GM23338 (cell line): ENCODE data around the gene TBC1D3B. TPM values are rescaled to one million over a fixed set of nuclear protein-coding genes. Genes with fewer than 3 reads are reported as not detected.

Experiments
- ATAC-seq: fragments of 200-7000 bp; cut with Tn5 transposase; 3 replicates; pipeline ENCODE4 v1.9.1; 2020
- DNase-seq: peaks from one replicate; pipeline ENCODE4 v3.0.0-alpha.2; 2015; ENCODE audit warnings: low spot score
- H2AFZ ChIP-seq: fragments of 200-600 bp; sonication (generic); 2 replicates; pipeline ENCODE4 v1.8.0; 2016; ENCODE audit warnings: antibody characterized with exemption, mild to moderate bottlenecking, moderate library complexity
- H3F3A ChIP-seq: fragments of 200-600 bp; sonication (generic); replicated peaks from 2 replicates; pipeline ENCODE4 v1.8.0; 2017; ENCODE audit warnings: antibody characterized with exemption, mixed run types, low read depth
- H3K27ac ChIP-seq: fragments of 200-600 bp; sonication (generic); 2 replicates; pipeline ENCODE4 v1.6.1; 2016; ENCODE audit warnings: low read depth
- H3K27me3 ChIP-seq: fragments of 200-600 bp; sonication (generic); 2 replicates; pipeline ENCODE4 v1.8.0; 2016; ENCODE audit warnings: mild to moderate bottlenecking, mixed run types, moderate library complexity; ENCODE audit not compliant: insufficient read depth
- H3K36me3 ChIP-seq: fragments of 200-600 bp; sonication (generic); 2 replicates; pipeline ENCODE4 v1.8.0; 2016; ENCODE audit warnings: mild to moderate bottlenecking; ENCODE audit not compliant: insufficient read depth
- H3K4me1 ChIP-seq: fragments of 200-600 bp; sonication (generic); 2 replicates; pipeline ENCODE4 v1.8.0; 2016; ENCODE audit warnings: mild to moderate bottlenecking, moderate library complexity; ENCODE audit not compliant: insufficient read depth
- H3K4me2 ChIP-seq: fragments of 200-600 bp; sonication (generic); 2 replicates; pipeline ENCODE4 v1.7.1; 2017; ENCODE audit warnings: mixed run types
- H3K4me3 ChIP-seq: fragments of 200-600 bp; sonication (generic); 2 replicates; pipeline ENCODE4 v1.6.1; 2016; ENCODE audit warnings: mixed run types
- H3K79me2 ChIP-seq: fragments of 200-600 bp; sonication (generic); replicated peaks from 2 replicates; pipeline ENCODE4 v1.8.0; 2017; ENCODE audit warnings: mild to moderate bottlenecking; ENCODE audit not compliant: insufficient read depth
- H3K9me2 ChIP-seq: fragments of 200-600 bp; sonication (generic); 2 replicates; pipeline ENCODE4 v1.8.0; 2017; ENCODE audit not compliant: insufficient read depth
- H4K20me1 ChIP-seq: fragments of 200-600 bp; sonication (generic); replicated peaks from 2 replicates; pipeline ENCODE4 v1.8.0; 2017; ENCODE audit warnings: mild to moderate bottlenecking; ENCODE audit not compliant: insufficient read depth
- H3K27ac Mint-ChIP-seq: 2 replicates; pipeline ENCODE4 v1.8.0; 2020; ENCODE audit warnings: inconsistent platforms, mild to moderate bottlenecking, moderate library complexity, mixed read lengths
- H3K27me3 Mint-ChIP-seq: 3 replicates; pipeline ENCODE4 v1.8.0; 2022; ENCODE audit warnings: low read depth, mild to moderate bottlenecking, moderate library complexity, mixed read lengths, inconsistent platforms; ENCODE audit not compliant: insufficient read depth, poor library complexity
- H3K36me3 Mint-ChIP-seq: 3 replicates; pipeline ENCODE4 v1.8.0; 2021; ENCODE audit warnings: low read depth, mild to moderate bottlenecking, inconsistent platforms, moderate library complexity, mixed read lengths
- H3K4me1 Mint-ChIP-seq: 3 replicates; pipeline ENCODE4 v1.8.0; 2020; ENCODE audit warnings: mild to moderate bottlenecking, inconsistent platforms, mixed read lengths
- H3K4me3 Mint-ChIP-seq: 3 replicates; pipeline ENCODE4 v1.8.0; 2021; ENCODE audit warnings: moderate library complexity, mild to moderate bottlenecking, inconsistent platforms, mixed read lengths
- H3K9me3 Mint-ChIP-seq: 3 replicates; pipeline ENCODE4 v1.8.0; 2020; ENCODE audit warnings: moderate library complexity, mild to moderate bottlenecking, inconsistent platforms, mixed read lengths
- CREB1 ChIP-seq: fragments of 250-450 bp; sonication (Bioruptor Pico); IDR thresholded peaks from 2 replicates; pipeline ENCODE4 v1.5.0; 2020; ENCODE audit warnings: low read depth, mild to moderate bottlenecking, moderate library complexity
- CTCF ChIP-seq, 2 experiments: fragments of 200-600 bp in 1 of 2; sonication (generic) in 1 of 2; conservative IDR thresholded peaks; 2 replicates each; pipeline versions ENCODE4 v1.5.1 to v1.6.1; 2016 to 2017; ENCODE audit warnings: antibody characterized with exemption in 2 of 2, low read depth in 2 of 2, mild to moderate bottlenecking in 2 of 2, moderate library complexity in 1 of 2
- ETS1 ChIP-seq: IDR thresholded peaks from 2 replicates; pipeline ENCODE4 v1.6.1; 2016; ENCODE audit warnings: antibody characterized with exemption
- EZH2 ChIP-seq: fragments of 200-600 bp; sonication (generic); IDR thresholded peaks from one replicate; pipeline ENCODE4 v1.8.0; 2017; ENCODE audit warnings: antibody characterized with exemption, mild to moderate bottlenecking, low read depth; ENCODE audit not compliant: unreplicated experiment
- EZH2phosphoT487 ChIP-seq: fragments of 200-600 bp; sonication (generic); IDR thresholded peaks from one replicate; pipeline ENCODE4 v1.8.1; 2018; ENCODE audit warnings: antibody characterized with exemption; ENCODE audit not compliant: unreplicated experiment
- JUNB ChIP-seq: IDR thresholded peaks from one replicate; pipeline ENCODE4 v1.6.1; 2016; ENCODE audit warnings: antibody characterized with exemption; ENCODE audit not compliant: unreplicated experiment
- NANOG ChIP-seq: IDR thresholded peaks from 2 replicates; pipeline ENCODE4 v1.6.1; 2016; ENCODE audit warnings: antibody characterized with exemption, borderline replicate concordance
- POLR2AphosphoS5 ChIP-seq: IDR thresholded peaks from 2 replicates; pipeline ENCODE4 v1.6.1; 2016; ENCODE audit warnings: antibody characterized with exemption, low read depth
- REST ChIP-seq: IDR thresholded peaks from one replicate; pipeline ENCODE4 v1.6.1; 2018; ENCODE audit warnings: antibody characterized with exemption; ENCODE audit not compliant: unreplicated experiment
- STAT1 ChIP-seq: IDR thresholded peaks from one replicate; pipeline ENCODE4 v1.6.1; 2016; ENCODE audit warnings: antibody characterized with exemption; ENCODE audit not compliant: unreplicated experiment
- ZNF114 ChIP-seq: fragments of 250-450 bp; sonication (Bioruptor Pico); IDR thresholded peaks from 2 replicates; pipeline ENCODE4 v1.5.0; 2020; ENCODE audit warnings: mild to moderate bottlenecking, moderate library complexity
- ZNF331 ChIP-seq: fragments of 250-450 bp; sonication (Bioruptor Pico); IDR thresholded peaks from 2 replicates; pipeline ENCODE4 v1.5.0; 2020; ENCODE audit warnings: low read depth, mild to moderate bottlenecking, moderate library complexity
- ZNF462 ChIP-seq: fragments of 250-450 bp; sonication (Bioruptor Pico); IDR thresholded peaks from 2 replicates; pipeline ENCODE4 v1.5.0; 2020; ENCODE audit warnings: mild to moderate bottlenecking, moderate library complexity
- polyA plus RNA-seq: library from polyadenylated mRNA; unstranded; fragments of >200 nt; fragmentation: Nextera tagmentation; extraction: Ambion mirVana; gene quantifications from 2 replicates; pipeline ENCODE4 v1.2.1, GENCODE V29; 2016
- total RNA-seq: library from RNA; depleted of rRNA; stranded (reverse); fragments of >200 nt; shearing (Covaris generic); gene quantifications from 2 replicates; pipeline ENCODE4 v1.2.3, GENCODE V29; 2014

The TBC1D3B gene
- total and polyA plus RNA-seq, 2 experiments from 2014 or later, result 0.95 to 1.3 TPM

- 0 out of 2 replicates have a peak, but pooled peaks cover 11% of the 10 kb centered on the region for H3K9me2 ChIP-seq
- DNase-seq (no peak), ATAC-seq (no peak)
- peaks cover 5% of the 10 kb centered on the region for H3K27me3 Mint-ChIP-seq
- H3K4me1 ChIP-seq, result no peaks in the 10 kb centered on the region
- no peaks in the 10 kb centered on the region for H3K9me3 Mint-ChIP-seq
- H3K36me3 ChIP-seq, result no peaks in the 10 kb centered on the region
- no peak overlapping the region for H3K4me3 Mint-ChIP-seq
- no peak for TF ChIP-seq EZH2
- no peak for TF ChIP-seq ZNF462 (CRISPR knock-in tag)
- no peak for TF ChIP-seq POLR2AphosphoS5
- no peak for TF ChIP-seq STAT1
- no peak for TF ChIP-seq REST
- no peak for TF ChIP-seq ETS1
- TF ChIP-seq JUNB, result no peak
- TF ChIP-seq EZH2phosphoT487, result no peak
- no peak for TF ChIP-seq NANOG
- TF ChIP-seq ZNF114 (CRISPR knock-in tag), result no peak
- TF ChIP-seq ZNF331 (CRISPR knock-in tag), result no peak
- no peak for TF ChIP-seq CTCF (conservative IDR thresholded peaks at IDR 0.05; ENCODE audit: low read depth in 2 of 2)
- no peak for TF ChIP-seq CREB1 (CRISPR knock-in tag)
- peaks cover 4% of the 10 kb centered on the region; the same call in 2 of the 3 replicates for H3K4me1 Mint-ChIP-seq
- no peaks in the 10 kb centered on the region for H3K27me3 ChIP-seq
- no peak overlapping the region for H3K27ac ChIP-seq
- H3K4me3 ChIP-seq, result no peak overlapping the region
- no peaks in the 10 kb centered on the region for H3K36me3 Mint-ChIP-seq
- H3K4me2 ChIP-seq, result no peak overlapping the region
- no peaks in the 10 kb centered on the region for H3F3A ChIP-seq
- no peaks in the 10 kb centered on the region for H4K20me1 ChIP-seq
- H3K27ac Mint-ChIP-seq, result no peak overlapping the region
- H2AFZ ChIP-seq, result no peak overlapping the region
- no peaks in the 10 kb centered on the region for H3K79me2 ChIP-seq
These were observed 32.4 kb downstream of the TBC1D3B start for GRCh38 chr17:36144014-36144413.
